GM13976 (cell line): ENCODE measurements around the gene THAP11.
A peak's percentile ranks its signal among the peaks of the same experiment; 100 is the strongest.

Experiments
- DNase-seq: peaks from one replicate; pipeline ENCODE4 v3.0.0; 2012; ENCODE audit warnings: low spot score
- CTCF ChIP-seq: IDR thresholded peaks from 2 replicates; pipeline ENCODE4 v1.5.1; 2012; ENCODE audit warnings: borderline replicate concordance, mild to moderate bottlenecking; ENCODE audit not compliant: insufficient read depth; ENCODE audit errors: extremely low read depth, missing control alignments, control extremely low read depth
- in situ Hi-C: fragments of 300-500 bp; cut with MboI; formaldehyde crosslinking; loops from one replicate; pipeline ENCODE4 v1.12.0; 2022; ENCODE audit warnings: low sequenced_read_pairs, mixed read lengths, inconsistent platforms; ENCODE audit not compliant: unreplicated experiment

The THAP11 gene

GRCh38 chr16:67843343-67843765 lies 1.2 kb downstream of the THAP11 start:
- TF ChIP-seq CTCF: no peak
- in situ Hi-C loops: no loop called here
- DNase-seq: no peak

- no peak for TF ChIP-seq CTCF
- DNase-seq: no peak
- in situ Hi-C loops: no loop called here
Measured at GRCh38 chr16:67844497-67844896, 2.4 kb downstream of the THAP11 start.

GRCh38 chr16:67845291-67846062 lies 3.4 kb downstream of the THAP11 start:
- TF ChIP-seq CTCF: no peak
- in situ Hi-C loops: no loop called here
- DNase-seq: no peak

GRCh38 chr16:67846063-67846319 lies 3.9 kb downstream of the THAP11 start:
- no peak for TF ChIP-seq CTCF
- in situ Hi-C loops: no loop called here
- no peak for DNase-seq

- in situ Hi-C loops: no loop called here
- peak; percentile 96 for DNase-seq
- no peak for TF ChIP-seq CTCF
Measured at GRCh38 chr16:67846320-67847063, 4.4 kb downstream of the THAP11 start, which contains the start of gene NUTF2. Gene NUTF2 (plus strand): TSS chr16:67846933. CDS start chr16:67865131, 18,198 bp downstream.

- in situ Hi-C loops: no loop called here
- TF ChIP-seq CTCF: no peak
Measured at GRCh38 chr16:67847064-67847861, 5.1 kb downstream of the THAP11 start, which contains the start of gene CENPT. Gene CENPT (minus strand): TSS chr16:67847693. CDS start chr16:67833859, 13,834 bp downstream.

More at GRCh38 chr16:67847064-67847861, 5.1 kb downstream of the THAP11 start, which contains the start of gene CENPT:
- peak; percentile 86 for DNase-seq
